Middle frontal gyrus (tissue), 1 donor: ENCODE results near the gene SEC31B.

ENCODE experiments used
- DNase-seq: peaks from one replicate; pipeline ENCODE4 v3.0.0-alpha.2; 2015; ENCODE audit warnings: low spot score; ENCODE audit errors: extremely low spot score

Gene SEC31B

DNA sequence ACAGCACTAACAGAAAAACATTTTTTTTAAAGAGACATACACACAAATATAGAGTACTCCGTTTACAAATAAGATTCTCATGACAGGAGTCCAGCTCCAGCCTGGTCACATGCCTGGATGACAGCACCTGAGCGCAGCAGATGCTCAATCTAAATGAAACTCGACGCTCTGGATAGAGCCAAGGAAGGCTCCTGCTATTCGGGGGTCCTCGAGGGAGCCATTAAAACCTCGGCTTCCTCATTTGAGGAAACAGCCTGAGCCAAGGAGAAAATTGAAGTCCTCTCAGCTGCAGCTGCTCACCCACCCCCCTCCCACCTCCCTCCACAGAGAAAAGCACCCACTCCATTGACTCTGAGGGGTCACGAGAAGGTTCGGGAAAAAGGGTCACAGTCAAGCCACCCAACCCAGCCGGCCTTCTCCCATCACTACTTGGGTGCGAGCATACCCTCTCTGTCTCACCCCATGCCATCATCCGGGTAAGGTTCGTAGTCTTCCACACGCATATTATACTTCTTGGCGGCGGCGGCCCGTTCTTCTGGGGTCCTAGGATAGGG is 9.3 kb upstream of the SEC31B start:
- DNase-seq = no peak

DNA sequence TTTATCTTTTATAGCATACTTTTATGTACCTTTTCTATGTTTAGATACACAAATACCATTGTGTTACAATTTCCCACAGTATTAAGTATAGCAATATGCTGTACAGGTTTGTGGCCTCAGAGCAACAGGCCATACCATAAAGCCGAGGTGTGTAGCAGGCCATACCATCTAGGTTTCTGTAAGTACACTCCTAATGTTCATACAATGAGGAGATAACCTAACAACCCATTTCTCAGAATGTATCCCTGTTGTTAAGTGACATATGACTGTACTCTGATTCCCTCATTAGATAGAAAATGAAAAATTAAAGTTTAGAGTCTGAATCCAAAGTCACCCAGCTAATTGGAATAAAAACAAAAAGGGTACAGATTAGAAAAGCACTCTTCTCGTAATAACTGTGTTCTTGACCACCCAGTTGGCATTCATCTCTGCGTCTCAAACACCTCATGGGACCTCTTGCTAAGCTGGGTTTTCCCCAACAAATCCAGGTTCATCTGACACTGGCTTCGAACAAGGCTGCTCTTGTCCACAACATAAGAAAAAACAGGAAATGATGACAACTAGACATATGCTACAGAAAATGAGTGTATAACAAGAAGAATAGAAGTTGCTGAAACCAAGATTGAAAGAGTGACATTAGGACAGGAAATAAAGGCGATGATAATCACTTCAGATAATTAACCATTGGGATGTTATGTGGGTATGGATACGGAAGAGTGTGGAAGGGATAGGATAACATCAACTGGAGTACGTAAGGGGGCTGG is 8.6 kb upstream of the SEC31B start:
- DNase-seq = no peak

DNA sequence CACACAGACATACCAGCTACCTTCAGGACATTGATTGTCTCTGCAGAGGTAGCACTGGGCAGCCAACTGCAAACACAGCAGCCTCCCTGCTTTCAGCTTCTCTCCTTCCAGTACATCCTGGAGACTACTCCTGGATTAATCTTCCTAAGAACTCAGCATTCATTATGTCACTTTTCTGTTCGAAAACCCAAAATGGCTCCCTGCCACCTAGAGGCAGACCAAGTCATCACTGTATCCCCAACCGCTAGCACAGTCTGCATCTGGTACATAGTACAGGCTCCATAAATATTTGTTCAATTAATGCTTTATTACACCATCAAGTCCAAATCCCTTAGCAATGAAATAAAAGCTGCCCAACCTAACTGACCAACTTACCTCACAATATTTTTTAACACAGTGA is 5.0 kb upstream of the SEC31B start:
- DNase-seq = no peak

DNA sequence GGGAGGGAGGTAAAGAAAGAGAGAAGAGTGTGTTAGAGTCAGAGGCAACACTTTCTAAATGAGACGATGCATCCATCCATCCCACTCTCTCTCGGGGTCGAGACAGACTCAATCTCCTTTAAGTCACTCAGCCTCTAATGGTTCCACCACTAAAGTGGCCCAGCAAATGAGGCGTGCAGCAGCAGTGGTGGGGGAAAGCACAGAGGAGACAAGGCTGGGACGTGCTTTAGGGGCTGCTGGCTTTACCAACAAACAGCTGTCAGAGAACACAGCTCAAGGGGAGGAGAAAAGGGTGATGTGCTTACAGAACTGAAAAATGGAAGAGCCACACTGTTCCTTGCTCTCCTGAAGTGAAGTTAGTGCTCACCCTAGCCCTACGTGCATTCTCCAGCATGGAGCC is 4.5 kb upstream of the SEC31B start:
- DNase-seq = no peak

DNA sequence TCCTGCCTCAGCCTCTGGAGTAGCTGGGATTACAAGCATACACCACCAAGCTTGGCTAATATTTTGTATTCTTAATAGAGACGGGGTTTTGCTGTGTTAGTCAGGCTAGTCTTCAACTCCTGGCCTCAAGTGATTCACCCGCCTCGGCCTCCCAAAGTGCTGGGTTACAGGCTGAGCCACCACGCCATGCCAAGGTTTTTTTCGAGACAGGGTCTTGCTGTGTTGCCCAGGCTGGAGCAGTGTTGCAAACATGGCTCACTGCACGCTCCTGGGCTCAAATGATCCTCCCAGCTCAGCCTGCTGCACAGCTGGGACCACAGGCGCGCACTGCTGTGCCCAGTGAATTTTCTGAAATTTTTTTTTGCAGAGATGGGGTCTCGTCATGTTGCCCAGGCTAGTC is 3.3 kb upstream of the SEC31B start:
- DNase-seq = no peak

DNA sequence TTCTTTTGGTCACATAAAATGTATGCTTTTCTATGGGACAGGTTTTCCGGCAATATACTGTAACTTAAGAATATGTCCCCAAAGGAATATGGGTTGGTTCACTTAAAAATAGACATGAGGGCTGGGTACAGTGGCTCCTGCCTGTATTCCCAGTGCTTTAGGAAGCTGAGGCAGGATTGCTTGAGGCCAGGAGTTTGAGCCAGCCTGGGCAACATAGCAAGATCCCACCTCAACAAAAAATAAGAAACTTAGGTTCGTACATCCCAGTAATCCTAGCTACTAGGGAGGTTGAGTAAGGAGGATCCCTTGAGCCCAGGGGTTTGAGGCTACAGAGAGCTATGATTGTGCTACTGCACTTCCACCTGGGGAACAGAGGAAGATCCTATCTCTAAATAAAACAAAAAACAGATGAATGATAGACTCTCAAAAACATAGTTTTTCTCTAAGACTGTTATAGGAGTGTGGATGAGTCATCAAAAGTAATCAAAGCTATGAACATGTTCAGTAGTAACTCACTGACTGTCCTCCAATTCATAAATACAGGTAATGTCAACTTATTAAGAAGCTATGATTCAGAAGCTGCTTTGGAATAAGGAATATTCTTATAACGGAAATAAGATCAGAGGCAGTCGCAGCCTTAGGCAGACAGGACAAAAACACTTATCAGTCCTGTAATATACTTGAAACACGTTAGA is 2.6 kb upstream of the SEC31B start:
- no peak for DNase-seq

DNA sequence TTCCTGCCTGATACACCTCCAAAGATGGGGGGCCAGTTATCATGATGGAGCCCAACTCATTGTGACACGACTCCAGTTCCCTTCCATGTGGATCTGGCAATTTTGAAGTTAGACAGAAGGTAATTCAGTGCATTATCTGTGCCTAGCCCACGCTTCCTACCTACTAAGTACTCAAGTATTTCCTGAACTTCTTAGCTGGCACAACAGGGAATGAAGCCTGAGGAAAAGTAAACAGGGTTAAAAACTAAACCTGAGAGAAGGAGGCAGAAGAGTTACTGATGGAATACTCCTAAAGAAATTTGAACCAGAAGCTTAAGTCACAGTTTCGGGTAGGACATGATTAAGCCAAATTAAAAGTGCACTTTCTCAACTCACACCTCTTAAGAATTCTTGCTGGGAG is 1.1 kb upstream of the SEC31B start:
- DNase-seq = no peak

DNA sequence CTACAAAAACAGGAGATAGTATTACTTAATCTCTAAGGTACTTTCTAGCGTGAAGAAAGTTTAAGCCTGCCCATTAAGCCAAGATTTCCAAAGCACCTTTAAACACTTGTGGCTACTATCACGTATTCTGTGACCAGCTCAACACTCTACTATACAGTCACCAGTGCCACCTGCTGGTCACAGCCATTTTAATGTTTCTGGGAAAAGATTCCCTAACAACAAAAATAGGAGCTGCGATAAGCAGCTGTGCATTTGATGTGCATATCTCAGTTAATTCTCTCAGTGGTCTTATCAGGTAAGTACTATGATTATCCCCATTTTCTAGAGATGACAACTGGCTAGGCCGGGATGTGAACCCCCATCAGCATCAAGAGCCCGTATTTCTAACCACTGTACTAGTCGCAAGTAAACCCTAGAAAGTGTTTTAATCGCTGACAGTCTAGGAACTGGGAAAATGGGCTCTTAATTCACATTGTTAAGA is 860 bp downstream of the SEC31B start:
- DNase-seq = peak; percentile 46

DNA sequence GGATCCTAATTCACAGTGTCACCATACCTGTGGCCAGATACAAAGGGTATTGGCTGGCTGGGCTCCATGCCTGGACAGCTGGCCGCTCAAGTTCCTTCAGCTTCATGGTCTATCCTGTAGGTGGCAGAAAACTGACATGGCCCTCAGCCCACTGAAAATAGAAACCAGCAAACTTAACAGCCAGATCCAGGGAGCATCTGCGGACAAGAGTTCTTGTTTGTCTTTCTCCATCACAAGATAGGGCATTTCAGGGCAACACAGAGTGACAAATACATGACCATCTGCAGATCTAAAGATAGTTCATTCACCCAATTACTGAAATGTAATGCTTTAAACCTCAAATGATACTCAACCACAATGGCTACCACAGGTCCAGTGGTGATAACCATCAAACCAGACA is 2.8 kb downstream of the SEC31B start:
- DNase-seq = no peak

DNA sequence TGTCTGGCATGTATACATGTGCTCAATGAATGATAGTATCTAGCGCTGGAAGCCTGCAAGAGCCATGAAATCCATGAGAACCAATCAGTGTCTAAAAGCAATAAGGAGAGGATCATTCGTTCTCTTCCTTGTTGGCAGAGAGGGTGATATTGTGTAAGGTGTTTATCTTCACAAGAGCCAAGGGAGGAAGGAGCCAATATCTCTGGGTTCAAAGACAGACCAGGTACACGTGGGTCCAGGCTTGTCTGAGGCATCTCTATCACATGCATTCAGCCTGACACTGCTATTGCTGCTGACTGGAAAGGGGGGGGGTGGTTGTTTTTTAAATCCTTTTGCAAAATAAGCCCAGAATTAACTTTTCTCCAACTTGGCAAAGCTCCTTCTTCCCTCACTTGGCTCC is 4.0 kb downstream of the SEC31B start:
- no peak for DNase-seq

DNA sequence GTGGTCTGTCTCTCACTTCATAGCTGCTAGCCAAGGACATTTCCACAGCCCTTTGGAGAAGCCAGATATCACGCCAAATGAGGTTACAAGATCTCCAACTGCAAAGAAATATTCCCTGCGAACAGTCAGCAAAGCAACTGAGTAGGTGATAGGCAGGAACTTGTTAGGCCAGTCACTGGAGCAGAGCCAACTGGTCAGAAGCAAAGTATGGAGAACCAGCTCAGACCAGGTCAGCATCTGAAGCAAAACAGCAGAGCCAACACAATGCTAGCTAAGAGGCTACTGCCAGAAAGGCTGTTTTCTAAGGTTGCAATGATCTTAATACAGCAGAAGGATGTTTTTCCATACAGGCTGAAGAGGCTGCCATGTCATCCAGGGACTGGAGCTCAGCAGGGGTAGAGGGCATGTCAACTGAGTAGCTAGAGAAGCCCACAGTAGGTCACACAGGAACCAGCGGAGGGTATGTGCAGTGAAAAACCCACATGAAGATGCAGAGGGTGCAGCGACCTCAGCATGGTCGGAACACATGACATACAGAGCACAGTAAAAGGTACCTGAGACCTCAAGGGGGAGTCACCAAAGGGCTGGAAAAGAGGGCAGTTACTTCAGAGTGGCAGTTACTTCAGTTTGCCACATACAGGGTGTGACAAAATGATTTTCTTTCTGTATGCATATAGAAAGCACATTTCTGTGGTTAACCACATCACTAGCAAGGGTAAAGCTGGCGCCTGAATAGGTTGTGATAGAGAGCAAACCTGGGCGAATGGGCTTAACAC is 8.9 kb downstream of the SEC31B start:
- no peak for DNase-seq

DNA sequence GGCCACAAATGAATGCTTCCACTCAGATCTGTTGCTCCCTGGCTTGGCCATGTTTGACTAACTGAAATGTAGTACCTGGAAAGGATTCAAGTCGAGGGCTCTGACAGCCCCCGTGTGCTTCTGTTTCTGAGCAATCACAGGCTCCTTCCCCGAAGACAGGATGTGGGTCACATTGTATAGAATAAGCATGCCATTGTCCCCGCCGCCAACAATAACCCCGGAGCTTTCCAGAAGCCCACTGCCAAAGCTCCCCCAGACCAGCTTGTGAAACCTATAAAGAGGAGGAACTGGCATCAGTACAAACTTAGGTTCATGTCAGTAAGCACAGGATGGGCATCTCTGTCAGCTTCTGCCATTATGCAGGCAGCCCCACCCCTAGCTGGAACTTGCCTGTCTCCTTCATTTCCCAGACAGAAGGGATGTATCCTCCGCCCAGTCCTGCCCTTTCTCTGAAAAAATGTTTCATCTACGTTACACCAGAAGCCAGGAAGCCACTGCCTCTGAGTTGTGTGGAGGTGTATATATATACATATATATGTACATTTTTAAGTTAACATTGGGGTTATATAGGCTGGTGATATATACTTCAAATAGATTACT is 10.3 kb downstream of the SEC31B start:
- DNase-seq = no peak

DNA sequence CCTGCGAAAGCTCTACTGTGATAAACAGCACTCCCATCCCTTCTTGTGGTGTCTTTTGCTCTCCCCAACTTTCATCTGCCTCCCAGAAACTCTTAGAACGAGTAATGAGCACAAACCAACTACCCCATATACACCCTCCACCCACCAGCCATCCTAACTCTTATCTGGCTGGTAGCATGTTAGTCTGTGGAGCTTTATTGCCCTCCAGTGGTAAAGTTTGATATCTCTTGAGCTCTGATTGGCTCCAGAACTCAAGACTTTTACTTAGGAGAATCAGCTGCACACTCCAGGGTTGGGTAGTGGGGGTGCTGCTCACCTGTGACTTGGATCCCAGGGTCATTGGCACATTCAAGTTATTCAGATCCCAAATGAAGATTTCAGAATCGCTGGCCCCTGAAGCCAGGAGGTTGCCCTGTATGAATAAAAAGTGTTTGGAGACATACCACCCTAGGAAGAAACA is 10.9 kb downstream of the SEC31B start:
- DNase-seq = no peak

DNA sequence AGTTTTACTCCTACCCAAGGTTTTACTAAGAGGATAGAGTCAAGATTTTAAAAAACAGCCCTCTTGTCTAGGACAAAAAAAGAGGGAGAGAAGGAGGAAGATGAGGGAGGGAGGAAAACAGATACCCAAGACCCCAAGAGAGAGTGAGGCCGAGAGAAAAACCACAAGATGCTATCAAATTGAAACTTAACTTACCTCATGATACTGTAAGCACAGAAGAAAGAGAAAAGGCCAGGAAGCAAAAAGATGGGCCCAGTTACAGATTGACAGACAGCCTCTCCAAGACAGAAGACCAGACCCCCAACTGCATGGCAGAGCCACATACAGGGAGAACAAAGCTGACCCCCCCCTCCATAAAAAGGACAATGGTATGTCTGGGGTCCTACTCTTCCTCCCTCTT is 11.4 kb downstream of the SEC31B start:
- no peak for DNase-seq

DNA sequence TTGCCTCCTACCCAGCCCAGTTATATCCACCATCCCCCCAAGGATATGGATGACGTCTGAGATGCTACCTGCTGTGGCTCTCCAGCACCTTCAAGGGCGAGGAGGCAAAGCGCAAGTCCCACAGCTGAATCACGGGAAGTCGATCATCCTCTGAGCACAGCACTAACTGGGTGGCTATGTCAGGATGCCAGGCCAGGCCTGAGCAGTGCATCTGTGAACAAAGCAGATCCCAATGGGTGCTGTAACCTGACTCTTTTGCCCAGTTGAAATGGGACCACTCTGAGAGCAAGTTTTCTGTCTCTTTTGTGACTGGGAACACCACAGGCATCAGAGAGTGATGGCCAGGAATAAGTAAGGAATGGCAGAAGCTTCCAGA is 12.3 kb downstream of the SEC31B start:
- DNase-seq = no peak

DNA sequence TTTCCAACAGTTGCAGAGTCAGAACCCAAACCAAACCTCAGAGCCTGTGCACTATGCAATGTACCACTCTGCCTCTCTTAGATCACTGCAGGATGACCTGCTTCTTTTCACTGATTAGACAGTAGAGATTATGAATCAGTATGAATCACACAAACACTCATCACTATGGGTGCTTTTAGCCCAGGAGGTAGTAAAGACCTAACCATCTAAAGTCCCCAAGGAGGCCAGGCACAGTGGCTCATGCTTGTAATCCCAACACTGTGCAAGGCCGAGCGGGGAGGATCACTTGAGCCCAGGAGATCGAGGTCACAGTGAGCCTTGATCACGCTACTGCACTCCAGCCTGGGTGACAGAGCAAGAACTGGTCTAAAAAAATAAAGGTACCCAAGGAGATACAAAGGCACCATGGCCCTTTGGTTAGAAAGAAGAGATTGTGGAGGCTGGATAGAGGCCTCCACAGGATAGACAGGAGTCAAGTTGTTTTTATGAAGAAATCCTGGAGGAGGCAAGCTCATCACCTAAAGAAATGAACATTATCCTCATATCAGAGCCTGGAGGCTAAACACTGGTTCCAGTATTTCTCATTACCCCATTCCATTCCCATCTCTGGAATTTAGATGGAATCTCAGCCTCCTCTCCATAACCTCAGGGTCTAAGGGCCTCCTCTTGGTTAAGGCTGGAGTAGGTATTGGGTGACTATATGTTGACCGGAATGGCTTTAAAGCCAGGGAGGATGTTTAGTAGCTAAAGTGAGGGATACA is 12.9 kb downstream of the SEC31B start:
- DNase-seq = no peak

DNA sequence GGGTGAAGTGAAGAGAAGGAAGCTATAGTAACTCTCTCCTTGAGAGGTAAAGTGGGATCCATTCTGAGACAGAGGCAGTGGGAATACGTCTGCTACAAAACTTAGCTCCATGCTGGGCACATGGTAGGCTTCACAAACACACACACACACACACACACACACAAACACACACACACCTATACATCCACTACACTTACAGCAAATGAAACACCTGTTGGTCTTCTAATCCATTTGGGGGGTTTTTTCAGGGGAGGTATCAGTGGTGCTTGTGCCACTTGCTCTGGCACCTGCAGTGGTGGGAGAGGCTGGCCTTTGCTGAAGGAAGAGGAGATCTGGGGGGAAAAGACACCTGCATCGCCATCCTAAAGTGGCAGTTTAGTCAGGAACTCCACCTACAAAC is 14.5 kb downstream of the SEC31B start:
- no peak for DNase-seq

DNA sequence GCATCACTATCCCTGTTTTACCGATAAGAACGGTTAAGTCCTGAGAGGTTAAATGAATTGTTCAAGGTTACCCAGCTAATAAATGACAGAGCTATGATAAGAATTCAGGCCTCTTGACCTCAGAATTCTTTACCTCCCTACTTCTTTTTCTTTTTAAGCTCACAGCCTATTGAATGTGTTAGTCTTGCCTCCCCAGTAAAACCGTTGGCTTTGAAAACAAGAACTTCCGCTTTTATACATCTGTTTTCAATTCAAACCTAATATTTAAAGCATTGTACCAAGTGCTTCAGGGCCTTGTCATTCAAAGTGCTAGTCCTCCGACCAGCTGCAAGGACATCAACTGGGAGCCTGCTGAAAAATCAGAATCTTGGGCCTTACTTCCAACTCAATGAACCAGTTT is 15.6 kb downstream of the SEC31B start:
- no peak for DNase-seq

DNA sequence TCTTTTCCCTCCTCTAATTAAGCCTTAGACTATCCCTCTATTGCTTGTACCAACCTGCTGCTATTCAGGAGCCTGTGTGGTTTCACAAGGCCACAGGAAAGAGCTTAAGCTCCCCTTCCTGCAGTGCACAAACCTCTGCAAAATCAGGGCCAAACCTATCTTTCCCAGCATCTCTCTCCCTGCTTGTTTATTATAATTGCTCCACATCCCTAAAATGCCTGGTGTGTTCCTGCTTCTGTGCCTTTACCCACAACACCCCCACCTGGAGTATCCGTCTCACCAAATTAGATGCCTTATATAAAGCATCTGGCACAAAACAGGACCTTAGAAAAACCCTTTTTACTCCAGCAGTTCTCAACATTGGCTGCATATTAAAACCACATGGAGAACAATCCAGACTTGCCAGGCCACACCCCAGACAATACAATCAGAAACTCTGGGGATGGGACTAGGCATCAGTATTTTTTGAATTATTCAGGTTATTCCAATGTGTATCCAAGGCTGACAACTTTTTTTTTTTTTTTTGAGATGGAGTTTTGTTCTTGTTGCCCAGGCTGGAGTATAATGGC is 16.7 kb downstream of the SEC31B start:
- no peak for DNase-seq

DNA sequence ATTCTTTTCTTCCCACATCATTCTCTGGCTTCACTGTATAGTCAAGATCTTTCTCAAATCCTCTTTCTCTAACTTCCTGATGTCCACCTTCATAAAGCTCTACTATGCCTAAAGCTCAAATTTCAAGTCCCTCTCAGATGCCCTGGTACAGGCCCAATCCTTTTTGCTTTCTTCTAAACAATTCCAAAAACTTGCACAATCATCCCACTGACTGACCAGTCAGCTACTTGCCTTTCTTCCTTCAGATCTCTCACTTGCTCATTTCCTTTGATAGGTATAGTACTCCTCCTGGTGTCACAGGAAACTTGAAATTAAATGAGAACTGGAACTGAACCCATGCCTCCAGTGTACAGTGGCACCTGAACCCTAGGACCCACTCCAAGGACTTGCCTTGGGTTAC is 18.2 kb downstream of the SEC31B start:
- no peak for DNase-seq
